A673 (cell line): ENCODE measurements around the gene POLR3C.

Experiments
- CTCF ChIP-seq: fragments of 300-800, 200-600 bp; sonication (generic); conservative IDR thresholded peaks from 2 replicates; pipeline ENCODE4 v1.5.1; 2017; ENCODE audit warnings: low read depth, mild to moderate bottlenecking, antibody characterized with exemption, low read length, moderate library complexity, mixed read lengths
- EZH2 ChIP-seq: fragments of 200-600 bp; sonication (generic); IDR thresholded peaks from 2 replicates; pipeline ENCODE4 v1.6.1; 2017; ENCODE audit warnings: borderline replicate concordance, low read depth, mild to moderate bottlenecking, mixed read lengths, antibody characterized with exemption, low read length; ENCODE audit not compliant: poor library complexity, severe bottlenecking

GRCh38 chr1:145887631-145888030, 63.6 kb downstream of the POLR3C start:
- TF ChIP-seq CTCF (no peak), EZH2 (no peak)
